ENCODE measurements around the gene LRFN5.

Gene LRFN5

DNA sequence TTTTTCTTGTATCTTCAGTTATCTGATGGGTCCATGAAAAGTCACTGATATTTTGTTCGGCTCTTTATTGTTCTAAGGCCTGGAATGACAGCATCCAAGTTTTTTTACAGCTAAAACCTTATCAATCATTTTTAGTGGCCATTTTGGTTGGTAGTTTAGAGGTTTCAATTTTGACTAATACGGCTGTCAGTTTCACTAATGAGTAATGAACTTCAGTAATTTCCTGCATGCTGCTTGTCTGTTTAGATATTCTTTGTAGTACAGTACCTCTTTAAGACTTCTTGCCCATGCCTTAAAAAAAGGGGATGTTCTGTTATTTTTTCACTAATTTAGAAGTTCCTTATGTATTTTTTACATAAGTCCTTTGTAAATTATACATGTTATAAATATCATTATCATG is 176.7 kb downstream of the LRFN5 start:
- Histone ChIP-seq H3K4me1 (ENCODE audit: insufficient read depth, low read length, poor library complexity, severe bottlenecking) (no peaks in the 10 kb centered on the region), H3K4me2 (ENCODE audit: low read depth, low read length, poor library complexity, severe bottlenecking) (no peak overlapping the region), H3K79me2 (ENCODE audit: insufficient read depth, low read length) (no peaks in the 10 kb centered on the region), H4K20me1 (ENCODE audit: insufficient read depth, low read length, poor library complexity, severe bottlenecking) (no peaks in the 10 kb centered on the region), H3K27me3 (ENCODE audit: insufficient read depth, low read length, poor library complexity, severe bottlenecking) (no peaks in the 10 kb centered on the region), H3F3A (ENCODE audit: low read depth) (no peaks in the 10 kb centered on the region), H3K9me3 (ENCODE audit: insufficient read depth, low read depth, low read length) (no peaks in the 10 kb centered on the region), H2AFZ (ENCODE audit: low read length) (no peak overlapping the region), H3K4me3 (ENCODE audit: low read length, poor library complexity, severe bottlenecking) (no peak overlapping the region), H3K9me2 (replicated peaks; ENCODE audit: low read depth, low read length) (no peaks in the 10 kb centered on the region), H3K36me3 (ENCODE audit: insufficient read depth, low read length) (no peaks in the 10 kb centered on the region), H3K9ac (ENCODE audit: low read depth, low read length, poor library complexity, severe bottlenecking) (no peak overlapping the region)
- TF ChIP-seq, protein P1, sequence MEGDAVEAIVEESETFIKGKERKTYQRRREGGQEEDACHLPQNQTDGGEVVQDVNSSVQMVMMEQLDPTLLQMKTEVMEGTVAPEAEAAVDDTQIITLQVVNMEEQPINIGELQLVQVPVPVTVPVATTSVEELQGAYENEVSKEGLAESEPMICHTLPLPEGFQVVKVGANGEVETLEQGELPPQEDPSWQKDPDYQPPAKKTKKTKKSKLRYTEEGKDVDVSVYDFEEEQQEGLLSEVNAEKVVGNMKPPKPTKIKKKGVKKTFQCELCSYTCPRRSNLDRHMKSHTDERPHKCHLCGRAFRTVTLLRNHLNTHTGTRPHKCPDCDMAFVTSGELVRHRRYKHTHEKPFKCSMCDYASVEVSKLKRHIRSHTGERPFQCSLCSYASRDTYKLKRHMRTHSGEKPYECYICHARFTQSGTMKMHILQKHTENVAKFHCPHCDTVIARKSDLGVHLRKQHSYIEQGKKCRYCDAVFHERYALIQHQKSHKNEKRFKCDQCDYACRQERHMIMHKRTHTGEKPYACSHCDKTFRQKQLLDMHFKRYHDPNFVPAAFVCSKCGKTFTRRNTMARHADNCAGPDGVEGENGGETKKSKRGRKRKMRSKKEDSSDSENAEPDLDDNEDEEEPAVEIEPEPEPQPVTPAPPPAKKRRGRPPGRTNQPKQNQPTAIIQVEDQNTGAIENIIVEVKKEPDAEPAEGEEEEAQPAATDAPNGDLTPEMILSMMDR (conservative IDR thresholded peaks at IDR 0.05; ENCODE audit: low read length) = no peak
- TF ChIP-seq EZH2phosphoT487 (IDR thresholded peaks at IDR 0.05; ENCODE audit: borderline replicate concordance) = no peak

- H3F3A ChIP-seq (ENCODE audit: low read depth) = no peaks in the 10 kb centered on the region
- H3K9me2 ChIP-seq (replicated peaks; ENCODE audit: low read depth, low read length) = no peaks in the 10 kb centered on the region
- no peaks in the 10 kb centered on the region for H3K36me3 ChIP-seq (ENCODE audit: insufficient read depth, low read length)
- no peaks in the 10 kb centered on the region for H3K4me1 ChIP-seq (ENCODE audit: insufficient read depth, low read length, poor library complexity, severe bottlenecking)
- TF ChIP-seq, protein P1 (conservative IDR thresholded peaks at IDR 0.05; ENCODE audit: low read length) = peak; percentile 21; the same call in 1 of the 2 replicates
- TF ChIP-seq EZH2phosphoT487 (IDR thresholded peaks at IDR 0.05; ENCODE audit: borderline replicate concordance) = no peak
- H4K20me1 ChIP-seq (ENCODE audit: insufficient read depth, low read length, poor library complexity, severe bottlenecking) = no peaks in the 10 kb centered on the region
- no peaks in the 10 kb centered on the region for H3K27me3 ChIP-seq (ENCODE audit: insufficient read depth, low read length, poor library complexity, severe bottlenecking)
- H2AFZ ChIP-seq (ENCODE audit: low read length) = no peak overlapping the region
- no peak overlapping the region for H3K9ac ChIP-seq (ENCODE audit: low read depth, low read length, poor library complexity, severe bottlenecking)
- H3K4me2 ChIP-seq (ENCODE audit: low read depth, low read length, poor library complexity, severe bottlenecking) = no peak overlapping the region
- H3K9me3 ChIP-seq (ENCODE audit: insufficient read depth, low read depth, low read length) = no peaks in the 10 kb centered on the region
- no peaks in the 10 kb centered on the region for H3K79me2 ChIP-seq (ENCODE audit: insufficient read depth, low read length)
- H3K4me3 ChIP-seq (ENCODE audit: low read length, poor library complexity, severe bottlenecking) = no peak overlapping the region
These were observed 179.0 kb downstream of the LRFN5 start for GRCh38 chr14:41785696-41786095.

- no peak overlapping the region for H3K9ac ChIP-seq (ENCODE audit: low read depth, low read length, poor library complexity, severe bottlenecking)
- no peak overlapping the region for H3K4me3 ChIP-seq (ENCODE audit: low read length, poor library complexity, severe bottlenecking)
- H3K9me2 ChIP-seq (replicated peaks; ENCODE audit: low read depth, low read length) = no peaks in the 10 kb centered on the region
- H3K36me3 ChIP-seq (ENCODE audit: insufficient read depth, low read length) = no peaks in the 10 kb centered on the region
- no peaks in the 10 kb centered on the region for H3F3A ChIP-seq (ENCODE audit: low read depth)
- H3K79me2 ChIP-seq (ENCODE audit: insufficient read depth, low read length) = no peaks in the 10 kb centered on the region
- H4K20me1 ChIP-seq (ENCODE audit: insufficient read depth, low read length, poor library complexity, severe bottlenecking) = no peaks in the 10 kb centered on the region
- TF ChIP-seq, protein P1 (conservative IDR thresholded peaks at IDR 0.05; ENCODE audit: low read length) = no peak
- no peak for TF ChIP-seq EZH2phosphoT487 (IDR thresholded peaks at IDR 0.05; ENCODE audit: borderline replicate concordance)
- H3K4me1 ChIP-seq (ENCODE audit: insufficient read depth, low read length, poor library complexity, severe bottlenecking) = no peaks in the 10 kb centered on the region
- H3K4me2 ChIP-seq (ENCODE audit: low read depth, low read length, poor library complexity, severe bottlenecking) = no peak overlapping the region
- H3K27me3 ChIP-seq (ENCODE audit: insufficient read depth, low read length, poor library complexity, severe bottlenecking) = no peaks in the 10 kb centered on the region
- H2AFZ ChIP-seq (ENCODE audit: low read length) = no peak overlapping the region
- no peaks in the 10 kb centered on the region for H3K9me3 ChIP-seq (ENCODE audit: insufficient read depth, low read depth, low read length)
These were observed 193.1 kb downstream of the LRFN5 start for GRCh38 chr14:41799817-41800216.

All from Loucy (cell line).